HCT116 (cell line): ENCODE data around the gene GIGYF1. TPM values are rescaled to one million over a fixed set of nuclear protein-coding genes. Genes with fewer than 3 reads are reported as not detected.

ENCODE experiments used
- ATAC-seq: fragments of 200-7000 bp; cut with Tn5 transposase; 2 replicates; pipeline ENCODE4 v1.9.1; 2020; ENCODE audit warnings: mild to moderate bottlenecking, moderate library complexity
- BruUV-seq: library from RNA; stranded (reverse); fragments of 400-500 nt; replicated peaks from 2 replicates; lab custom pipeline; 2021; lab: Mats Ljungman, UMichigan
- CTCF ChIA-PET: fragments of 300-600 bp; sonication (Branson Sonifier 250); formaldehyde crosslinking; loops from one replicate; lab custom pipeline; 2021; ENCODE audit warnings: antibody characterized with exemption; lab: Charles Lee
- POLR2A ChIA-PET: fragments of 300-600, 350-600 bp; sonication (Branson Sonifier 250); formaldehyde crosslinking; loops from one replicate; lab custom pipeline; 2021; ENCODE audit warnings: antibody characterized with exemption; lab: Charles Lee
- RAD21 ChIA-PET, 2 experiments: fragments of 300-600 bp; sonication (Branson Sonifier 250); formaldehyde crosslinking; loops; one replicate each; lab custom pipeline; 2023; ENCODE audit warnings: low total read pairs in 2 of 2; ENCODE audit not compliant: uncharacterized antibody in 2 of 2, unreplicated experiment in 2 of 2, low non-redundant PET in 1 of 2; lab: Charles Lee
- DNase-seq: peaks from one replicate; pipeline ENCODE4 v3.0.0-alpha.2; 2010; ENCODE audit warnings: low read depth, low spot score
- H2AFZ ChIP-seq: fragments of 200-600 bp; shearing (Covaris generic), sonication (generic); 2 replicates; pipeline ENCODE4 v1.6.1; 2017; ENCODE audit warnings: low read depth, mixed run types, mixed read lengths, antibody characterized with exemption, low read length; ENCODE audit not compliant: poor library complexity, severe bottlenecking
- H3K27ac ChIP-seq: 2 replicates; pipeline ENCODE4 v1.5.1; 2012; ENCODE audit warnings: low read depth, low read length
- H3K27me3 ChIP-seq: fragments of 200-600 bp; sonication (generic); 2 replicates; pipeline ENCODE4 v1.6.1; 2016; ENCODE audit warnings: mixed run types, low read length, mixed read lengths; ENCODE audit not compliant: insufficient read depth
- H3K36me3 ChIP-seq, 2 experiments: fragments of 200-500 bp in 1 of 2; fragments of 200-600 bp in 1 of 2; sonication (Bioruptor generic) in 1 of 2; sonication (generic) in 1 of 2; 2 replicates each; pipeline versions ENCODE4 v1.5.1 to v1.6.1; 2014 to 2016; ENCODE audit warnings: low read length in 2 of 2, inconsistent platforms in 1 of 2, mixed read lengths in 1 of 2, mixed run types in 1 of 2; ENCODE audit not compliant: insufficient read depth in 2 of 2, control insufficient read depth in 1 of 2
- H3K4me1 ChIP-seq, 2 experiments: fragments of 200-600 bp in 1 of 2; sonication (generic) in 1 of 2; 2 replicates each; pipeline versions ENCODE4 v1.5.1 to v1.6.1; 2012 to 2017; ENCODE audit warnings: low read length in 2 of 2, inconsistent platforms in 1 of 2, mild to moderate bottlenecking in 1 of 2, mixed read lengths in 1 of 2, mixed run types in 1 of 2, moderate library complexity in 1 of 2; ENCODE audit not compliant: insufficient read depth in 2 of 2, control insufficient read depth in 1 of 2
- H3K4me2 ChIP-seq: fragments of 200-600 bp; sonication (generic); 2 replicates; pipeline ENCODE4 v1.6.1; 2017; ENCODE audit warnings: mixed run types, low read length, mixed read lengths
- H3K4me3 ChIP-seq, 2 experiments: fragments of 200-600 bp in 1 of 2; sonication (generic) in 1 of 2; replicated peaks in 1 of 2; 2 replicates each; pipeline ENCODE4 v1.5.1; 2011 to 2016; ENCODE audit warnings: low read length in 2 of 2, control low read depth in 1 of 2, low read depth in 1 of 2, mild to moderate bottlenecking in 1 of 2, mixed read lengths in 1 of 2, mixed run types in 1 of 2
- H3K79me2 ChIP-seq: fragments of 200-600 bp; sonication (generic); 2 replicates; pipeline ENCODE4 v1.6.1; 2017; ENCODE audit warnings: mild to moderate bottlenecking, mixed run types, low read length, moderate library complexity, mixed read lengths; ENCODE audit not compliant: insufficient read depth
- H3K9ac ChIP-seq: fragments of 200-600 bp; sonication (generic); 2 replicates; pipeline ENCODE4 v1.6.1; 2016; ENCODE audit warnings: low read length, mixed read lengths
- H3K9me2 ChIP-seq: fragments of 200-600 bp; sonication (generic), shearing (Covaris generic); 2 replicates; pipeline ENCODE4 v1.6.1; 2017; ENCODE audit warnings: mixed run types, mild to moderate bottlenecking, moderate library complexity; ENCODE audit not compliant: insufficient read depth
- H3K9me3 ChIP-seq, 2 experiments: fragments of 200-500 bp in 1 of 2; fragments of 200-600 bp in 1 of 2; sonication (Bioruptor generic) in 1 of 2; sonication (generic) in 1 of 2; 2 replicates each; pipeline ENCODE4 v1.6.1; 2014 to 2017; ENCODE audit warnings: low read length in 2 of 2, mixed read lengths in 2 of 2, inconsistent platforms in 1 of 2, low read depth in 1 of 2, mild to moderate bottlenecking in 1 of 2, mixed run types in 1 of 2, moderate library complexity in 1 of 2; ENCODE audit not compliant: control insufficient read depth in 1 of 2, insufficient read depth in 1 of 2
- H4K20me1 ChIP-seq: fragments of 200-600 bp; sonication (generic), shearing (Covaris generic); 2 replicates; pipeline ENCODE4 v1.6.1; 2017; ENCODE audit warnings: mixed run types, mild to moderate bottlenecking, moderate library complexity; ENCODE audit not compliant: insufficient read depth
- CBX3 ChIP-seq: IDR thresholded peaks from 2 replicates; pipeline ENCODE4 v1.6.1; 2012; ENCODE audit warnings: low read depth
- CEBPB ChIP-seq: IDR thresholded peaks from 2 replicates; pipeline ENCODE4 v1.6.1; 2012; ENCODE audit warnings: low read depth
- ELF1 ChIP-seq: IDR thresholded peaks from 2 replicates; pipeline ENCODE4 v1.6.1; 2012; ENCODE audit warnings: low read depth, borderline replicate concordance
- FOSL1 ChIP-seq: IDR thresholded peaks from 2 replicates; pipeline ENCODE4 v1.6.1; 2012; ENCODE audit warnings: low read depth
- RAD21 ChIP-seq: IDR thresholded peaks from 2 replicates; pipeline ENCODE4 v1.6.1; 2012; ENCODE audit warnings: low read depth, mild to moderate bottlenecking
- SIN3A ChIP-seq: IDR thresholded peaks from 2 replicates; pipeline ENCODE4 v1.6.1; 2012; ENCODE audit warnings: low read depth
- YY1 ChIP-seq: IDR thresholded peaks from 2 replicates; pipeline ENCODE4 v1.6.1; 2011; ENCODE audit warnings: low read length, low read depth, moderate library complexity, mild to moderate bottlenecking; ENCODE audit not compliant: insufficient replicate concordance; ENCODE audit errors: extremely low read depth
- ZFX ChIP-seq: fragments of 450-650 bp; IDR thresholded peaks from 2 replicates; pipeline ENCODE4 v1.6.1; 2017
- ZNF274 ChIP-seq: fragments of 200-500 bp; sonication (Bioruptor generic); IDR thresholded peaks from 2 replicates; pipeline ENCODE4 v1.6.1; 2014; ENCODE audit warnings: mild to moderate bottlenecking, low read depth, low read length, inconsistent platforms
- intact Hi-C: fragments of 100-400 bp; cut with micrococcal nuclease; formaldehyde crosslinking; loops from 2 replicates; pipeline ENCODE4 v1.10.0; 2022
- total RNA-seq: library from RNA; stranded (reverse); gene quantifications from one replicate; pipeline ENCODE4 v1.2.1, GENCODE V29; 2021; ENCODE audit not compliant: unreplicated experiment
- TF ChIP-seq, protein P1 (sequence below): IDR thresholded peaks from 2 replicates; pipeline ENCODE4 v1.6.1; 2012
- TF ChIP-seq, protein P2 (sequence below): IDR thresholded peaks from 2 replicates; pipeline ENCODE4 v1.6.1; 2012

GIGYF1 gene
- total RNA-seq, 1 experiment from 2014 or later, result 59.7 TPM

DNA sequence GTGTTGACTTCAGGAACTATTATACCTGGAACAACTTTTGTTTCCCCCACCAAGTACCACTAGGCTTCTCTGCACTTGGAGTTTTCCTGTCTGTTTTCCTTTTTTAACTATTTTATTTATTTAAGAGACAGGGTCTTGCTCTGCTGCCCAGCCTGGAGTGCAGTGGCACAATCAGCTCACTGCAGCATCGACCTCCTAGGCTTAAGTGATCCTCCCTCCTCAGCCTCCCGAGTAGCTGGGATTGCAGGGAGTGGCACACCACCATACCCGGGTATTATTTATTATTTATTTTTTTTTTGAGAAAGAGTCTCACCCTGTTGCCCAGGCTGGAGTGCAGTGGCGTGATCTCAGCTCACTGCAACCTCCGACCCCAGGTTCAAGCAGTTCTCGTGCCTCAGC is 2.1 kb upstream of the GIGYF1 start:
- RAD21 ChIA-PET, result interaction anchor here in 1 of 2 experiments (0.6 kb wide), 1 partner anchor 138 kb away, joined by 3 read pairs; no protein-coding TSS in a partner anchor
- TF ChIP-seq FOSL1 (no peak), CEBPB (no peak), CBX3 (no peak), RAD21 (no peak), ZNF274 (no peak), SIN3A (no peak), ELF1 (no peak), ZFX (no peak), YY1 (no peak)
- TF ChIP-seq, protein P1, sequence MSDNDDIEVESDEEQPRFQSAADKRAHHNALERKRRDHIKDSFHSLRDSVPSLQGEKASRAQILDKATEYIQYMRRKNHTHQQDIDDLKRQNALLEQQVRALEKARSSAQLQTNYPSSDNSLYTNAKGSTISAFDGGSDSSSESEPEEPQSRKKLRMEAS, result no peak
- TF ChIP-seq, protein P2, sequence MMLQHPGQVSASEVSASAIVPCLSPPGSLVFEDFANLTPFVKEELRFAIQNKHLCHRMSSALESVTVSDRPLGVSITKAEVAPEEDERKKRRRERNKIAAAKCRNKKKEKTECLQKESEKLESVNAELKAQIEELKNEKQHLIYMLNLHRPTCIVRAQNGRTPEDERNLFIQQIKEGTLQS, result no peak

More for the DNA sequence above, 2.1 kb upstream of the GIGYF1 start:
- H3K4me2 ChIP-seq, result no peak overlapping the region
- CTCF ChIA-PET, result interaction anchor here (2.0 kb wide), 1 partner anchor 9 kb away, joined by 20 read pairs; the partner anchor contains the start of gene POP7
- no peaks in the 10 kb centered on the region for H3K9me2 ChIP-seq
- no peak overlapping the region for H3K27ac ChIP-seq
- H4K20me1 ChIP-seq, result no peaks in the 10 kb centered on the region
- H3K9ac ChIP-seq, result no peak overlapping the region
- no peaks in the 10 kb centered on the region for H3K36me3 ChIP-seq
- H3K4me3 ChIP-seq, result no peak overlapping the region
- POLR2A ChIA-PET, result interaction anchor here (0.9 to 1.6 kb wide), 2 partner anchors 9 to 110 kb away, joined by 3 to 4 read pairs; partner anchors contain the start of genes FBXO24, LRCH4 and POP7
- no peak for ATAC-seq
- peaks cover 15 to 28% of the 10 kb centered on the region in 2 experiments; a peak in 3 of 4 replicates for H3K4me1 ChIP-seq
- no peaks in the 10 kb centered on the region; the same call in 1 of the 2 replicates for H3K27me3 ChIP-seq
- BruUV-seq, result no TSS peak
- DNase-seq, result no peak
- peaks cover 26% of the 10 kb centered on the region for H3K79me2 ChIP-seq
- H2AFZ ChIP-seq, result no peak overlapping the region
- intact Hi-C loops, result no loop called here
- no peaks in the 10 kb centered on the region for H3K9me3 ChIP-seq
